ENCODE measurements around the gene SPEN.
"Not testable (repeated sequence)": the region's sequence is repeated elsewhere in the genome, so short reads cannot be mapped to it uniquely, and the experiment has no call there.

SPEN gene

GRCh38 chr1:15858069-15858670, 10.7 kb downstream of the SPEN start:
- no peak for DNase-seq

- DNase-seq = no peak
These were observed 11.3 kb downstream of the SPEN start for GRCh38 chr1:15858672-15859372.

- no peak for DNase-seq
These were observed 15.8 kb downstream of the SPEN start for GRCh38 chr1:15863156-15863901.

GRCh38 chr1:15866721-15867201, 19.3 kb downstream of the SPEN start:
- no peak for DNase-seq

- no peak for DNase-seq
These were observed 19.8 kb downstream of the SPEN start for GRCh38 chr1:15867288-15867687.

GRCh38 chr1:15869413-15869812, 21.9 kb downstream of the SPEN start:
- no peak for DNase-seq

- no peak for DNase-seq
These were observed 22.9 kb downstream of the SPEN start for GRCh38 chr1:15870421-15870820.

GRCh38 chr1:15874471-15874870, 27.0 kb downstream of the SPEN start:
- DNase-seq = no peak

GRCh38 chr1:15876357-15877055, 29.0 kb downstream of the SPEN start:
- no peak for DNase-seq

GRCh38 chr1:15881961-15882360, 34.5 kb downstream of the SPEN start:
- no peak for DNase-seq

GRCh38 chr1:15882665-15883064, 35.2 kb downstream of the SPEN start:
- DNase-seq = no peak

- DNase-seq = no peak
These were observed 35.8 kb downstream of the SPEN start for GRCh38 chr1:15883326-15883725.

GRCh38 chr1:15884477-15884876, 37.0 kb downstream of the SPEN start:
- no peak for DNase-seq

- DNase-seq = no peak
These were observed 37.8 kb downstream of the SPEN start for GRCh38 chr1:15885269-15885668.

GRCh38 chr1:15885701-15886610, 38.4 kb downstream of the SPEN start:
- DNase-seq = peak; percentile 92 to 96

- no peak for DNase-seq
These were observed 39.2 kb downstream of the SPEN start for GRCh38 chr1:15886611-15887167.

GRCh38 chr1:15892857-15893599, 45.5 kb downstream of the SPEN start:
- not testable (repeated sequence) for DNase-seq

GRCh38 chr1:15895233-15895632, 47.7 kb downstream of the SPEN start:
- no peak for DNase-seq

GRCh38 chr1:15896841-15897610, 49.5 kb downstream of the SPEN start:
- not testable (repeated sequence) for DNase-seq

GRCh38 chr1:15899266-15899665, 51.8 kb downstream of the SPEN start:
- DNase-seq = no peak
